ENCODE results near the gene NOSIP. TPM values are rescaled to one million over a fixed set of nuclear protein-coding genes. Genes with fewer than 3 reads are reported as not detected.

NOSIP gene
- total RNA-seq, 1 donor from 2014 or later: 41.7 TPM

- intact Hi-C loops (cut with DNase I): no loop called here
- DNase-seq (ENCODE audit: low spot score) (no peak), ATAC-seq (no peak)
Observed at GRCh38 chr19:49530708-49531107, 49.6 kb downstream of the NOSIP start.

- intact Hi-C loops (cut with DNase I): no loop called here
- DNase-seq (ENCODE audit: low spot score): peak; percentile 80
Observed at GRCh38 chr19:49528211-49528771, 52.1 kb downstream of the NOSIP start.

GRCh38 chr19:49524812-49525455 is 55.4 kb downstream of the NOSIP start:
- intact Hi-C loops (cut with DNase I): no loop called here
- no peak for ATAC-seq
- DNase-seq (ENCODE audit: low spot score): no peak

More at GRCh38 chr19:49528211-49528771, 52.1 kb downstream of the NOSIP start:
- peak; percentile 38 for ATAC-seq

GRCh38 chr19:49520705-49521319 is 59.5 kb downstream of the NOSIP start:
- ATAC-seq (peak; percentile 69), DNase-seq (ENCODE audit: low spot score) (no peak)
- intact Hi-C loops (cut with DNase I): no loop called here

- intact Hi-C loops (cut with DNase I): no loop called here
- DNase-seq (ENCODE audit: low spot score) (no peak), ATAC-seq (no peak)
Observed at GRCh38 chr19:49518033-49518432, 62.3 kb downstream of the NOSIP start.

GRCh38 chr19:49515767-49516166 is 64.6 kb downstream of the NOSIP start:
- peak; percentile 22 for ATAC-seq
- DNase-seq (ENCODE audit: low spot score): no peak

GRCh38 chr19:49514151-49514550 is 66.2 kb downstream of the NOSIP start:
- ATAC-seq (no peak), DNase-seq (ENCODE audit: low spot score) (no peak)
- intact Hi-C loops (cut with DNase I): no loop called here

More at GRCh38 chr19:49515767-49516166, 64.6 kb downstream of the NOSIP start:
- intact Hi-C loops (cut with DNase I): no loop called here

- intact Hi-C loops (cut with DNase I): no loop called here
- no peak for ATAC-seq
- no peak for DNase-seq (ENCODE audit: low spot score)
Observed at GRCh38 chr19:49513746-49514118, 66.6 kb downstream of the NOSIP start.

GRCh38 chr19:49512970-49513745 is 67.2 kb downstream of the NOSIP start:
- intact Hi-C loops (cut with DNase I): no loop called here
- DNase-seq (ENCODE audit: low spot score): peak; percentile 84
- ATAC-seq: peak; percentile 84

GRCh38 chr19:49507803-49508494 is 72.4 kb downstream of the NOSIP start:
- ATAC-seq (no peak), DNase-seq (ENCODE audit: low spot score) (no peak)
- intact Hi-C loops (cut with DNase I): loop anchor here (5.0 kb wide), 1 partner anchor 34 kb away; no protein-coding TSS in a partner anchor

- ATAC-seq (peak; percentile 46), DNase-seq (ENCODE audit: low spot score) (no peak)
- intact Hi-C loops (cut with DNase I): loop anchor here (5.0 kb wide), 1 partner anchor 36 kb away; no protein-coding TSS in a partner anchor
Observed at GRCh38 chr19:49506575-49507105, 73.7 kb downstream of the NOSIP start.

Other genes starting within 250 kb of the NOSIP start
- gene CD37, start 245.2 kb downstream of the NOSIP start, total RNA-seq: 21.3 TPM
- gene TEAD2, start 218.1 kb downstream of the NOSIP start, total RNA-seq: 33.0 TPM
- gene DKKL1, start 216.7 kb downstream of the NOSIP start, total RNA-seq: 0.89 TPM
- not detected for gene KASH5, start 192.3 kb downstream of the NOSIP start, total RNA-seq
- gene PTH2, start 157.1 kb downstream of the NOSIP start, total RNA-seq: not detected
- gene GFY, start 155.2 kb downstream of the NOSIP start, total RNA-seq: not detected
- gene SLC17A7, start 139.0 kb downstream of the NOSIP start, total RNA-seq: 3.8 TPM
- gene PIH1D1, start 128.7 kb downstream of the NOSIP start, total RNA-seq: 73.2 TPM
- 23.0 TPM for gene ALDH16A1, start 127.3 kb downstream of the NOSIP start, total RNA-seq
- gene FLT3LG, start 106.3 kb downstream of the NOSIP start, total RNA-seq: 19.6 TPM
- gene RPL13A, start 92.9 kb downstream of the NOSIP start, total RNA-seq: 1,735 TPM
- 1,507 TPM for gene RPS11, start 84.1 kb downstream of the NOSIP start, total RNA-seq
- 263 TPM for gene FCGRT, start 67.9 kb downstream of the NOSIP start, total RNA-seq
- gene RCN3, start 52.6 kb downstream of the NOSIP start, total RNA-seq: 48.5 TPM
- gene PRRG2, start 760 bp upstream of the NOSIP start, total RNA-seq: 1.7 TPM
- 37.0 TPM for gene PRR12, start 10.6 kb upstream of the NOSIP start, total RNA-seq
- gene RRAS, start 59.6 kb upstream of the NOSIP start, total RNA-seq: 135 TPM
- 65.5 TPM for gene SCAF1, start 61.7 kb upstream of the NOSIP start, total RNA-seq
- gene IRF3, start 85.3 kb upstream of the NOSIP start, total RNA-seq: 76.7 TPM
- gene BCL2L12, start 85.4 kb upstream of the NOSIP start, total RNA-seq: 11.5 TPM
- 103 TPM for gene PRMT1, start 96.7 kb upstream of the NOSIP start, total RNA-seq
- gene ADM5, start 109.0 kb upstream of the NOSIP start, total RNA-seq: 3.7 TPM
- 5.9 TPM for gene CPT1C, start 110.6 kb upstream of the NOSIP start, total RNA-seq
- gene TSKS, start 182.8 kb upstream of the NOSIP start, total RNA-seq: 0.85 TPM
- gene AP2A1, start 186.4 kb upstream of the NOSIP start, total RNA-seq: 74.3 TPM
- 26.4 TPM for gene FUZ, start 232.7 kb upstream of the NOSIP start, total RNA-seq
- 39.7 TPM for gene MED25, start 237.7 kb upstream of the NOSIP start, total RNA-seq

Measured in sciatic nerve (tissue), 2 donors.